Measurements from ENCODE around the gene EFHC2.
"Not testable (repeated sequence)": the region's sequence is repeated elsewhere in the genome, so short reads cannot be mapped to it uniquely, and the experiment has no call there.

Gene EFHC2

GRCh38 chrX:44291468-44292092, 51.9 kb downstream of the EFHC2 start:
- Histone ChIP-seq H3K27ac (ENCODE audit: low read depth, low read length) (no peak overlapping the region), H3K9ac (ENCODE audit: low read length) (no peak overlapping the region), H3K27me3 (ENCODE audit: control insufficient read depth in 1 of 2, insufficient read depth in 2 of 2, low read length in 2 of 2) (no peaks in the 10 kb centered on the region), H3K4me1 (ENCODE audit: insufficient read depth, low read length) (no peaks in the 10 kb centered on the region), H3K4me3 (ENCODE audit: low read depth in 1 of 2, low read length in 2 of 2) (no peak overlapping the region), H3K9me3 (ENCODE audit: low read length) (no peaks in the 10 kb centered on the region), H3K36me3 (ENCODE audit: insufficient read depth, low read length) (no peaks in the 10 kb centered on the region)

- Histone ChIP-seq H3K9me3 (ENCODE audit: low read length) (no peaks in the 10 kb centered on the region), H3K27me3 (ENCODE audit: control insufficient read depth in 1 of 2, insufficient read depth in 2 of 2, low read length in 2 of 2) (no peaks in the 10 kb centered on the region), H3K36me3 (ENCODE audit: insufficient read depth, low read length) (no peaks in the 10 kb centered on the region), H3K4me1 (ENCODE audit: insufficient read depth, low read length) (no peaks in the 10 kb centered on the region), H3K4me3 (ENCODE audit: low read depth in 1 of 2, low read length in 2 of 2) (no peak overlapping the region), H3K9ac (ENCODE audit: low read length) (no peak overlapping the region), H3K27ac (ENCODE audit: low read depth, low read length) (no peak overlapping the region)
Measured at GRCh38 chrX:44290718-44291117, 52.8 kb downstream of the EFHC2 start.

GRCh38 chrX:44282753-44283152, 60.7 kb downstream of the EFHC2 start:
- Histone ChIP-seq H3K27me3 (ENCODE audit: control insufficient read depth in 1 of 2, insufficient read depth in 2 of 2, low read length in 2 of 2) (no peaks in the 10 kb centered on the region), H3K4me3 (ENCODE audit: low read depth in 1 of 2, low read length in 2 of 2) (no peak overlapping the region), H3K4me1 (ENCODE audit: insufficient read depth, low read length) (no peaks in the 10 kb centered on the region), H3K27ac (ENCODE audit: low read depth, low read length) (no peak overlapping the region), H3K36me3 (ENCODE audit: insufficient read depth, low read length) (no peaks in the 10 kb centered on the region), H3K9ac (ENCODE audit: low read length) (no peak overlapping the region), H3K9me3 (ENCODE audit: low read length) (no peaks in the 10 kb centered on the region)

- Histone ChIP-seq H3K27me3 (ENCODE audit: control insufficient read depth in 1 of 2, insufficient read depth in 2 of 2, low read length in 2 of 2) (no peaks in the 10 kb centered on the region), H3K9me3 (ENCODE audit: low read length) (no peaks in the 10 kb centered on the region), H3K4me1 (ENCODE audit: insufficient read depth, low read length) (no peaks in the 10 kb centered on the region), H3K36me3 (ENCODE audit: insufficient read depth, low read length) (no peaks in the 10 kb centered on the region), H3K4me3 (ENCODE audit: low read depth in 1 of 2, low read length in 2 of 2) (no peak overlapping the region), H3K27ac (ENCODE audit: low read depth, low read length) (no peak overlapping the region), H3K9ac (ENCODE audit: low read length) (no peak overlapping the region)
Measured at GRCh38 chrX:44280116-44280515, 63.4 kb downstream of the EFHC2 start.

GRCh38 chrX:44274096-44274495, 69.4 kb downstream of the EFHC2 start:
- peaks cover 0 to 4% of the 10 kb centered on the region in 2 donors for H3K27me3 ChIP-seq (ENCODE audit: control insufficient read depth in 1 of 2, insufficient read depth in 2 of 2, low read length in 2 of 2)

GRCh38 chrX:44267861-44268260, 75.6 kb downstream of the EFHC2 start:
- H3K9ac ChIP-seq (ENCODE audit: low read length) = no peak overlapping the region
- no peaks in the 10 kb centered on the region for H3K9me3 ChIP-seq (ENCODE audit: low read length)
- peaks cover 0 to 4% of the 10 kb centered on the region in 2 donors for H3K27me3 ChIP-seq (ENCODE audit: control insufficient read depth in 1 of 2, insufficient read depth in 2 of 2, low read length in 2 of 2)
- no peak overlapping the region for H3K4me3 ChIP-seq (ENCODE audit: low read depth in 1 of 2, low read length in 2 of 2)
- no peak overlapping the region for H3K27ac ChIP-seq (ENCODE audit: low read depth, low read length)
- no peaks in the 10 kb centered on the region for H3K36me3 ChIP-seq (ENCODE audit: insufficient read depth, low read length)
- H3K4me1 ChIP-seq (ENCODE audit: insufficient read depth, low read length) = peaks cover 5% of the 10 kb centered on the region

More at GRCh38 chrX:44274096-44274495, 69.4 kb downstream of the EFHC2 start:
- Histone ChIP-seq H3K9me3 (ENCODE audit: low read length) (no peaks in the 10 kb centered on the region), H3K4me1 (ENCODE audit: insufficient read depth, low read length) (no peaks in the 10 kb centered on the region), H3K36me3 (ENCODE audit: insufficient read depth, low read length) (no peaks in the 10 kb centered on the region), H3K9ac (ENCODE audit: low read length) (no peak overlapping the region), H3K4me3 (ENCODE audit: low read depth in 1 of 2, low read length in 2 of 2) (no peak overlapping the region), H3K27ac (ENCODE audit: low read depth, low read length) (no peak overlapping the region)

GRCh38 chrX:44267116-44267515, 76.4 kb downstream of the EFHC2 start:
- Histone ChIP-seq H3K36me3 (ENCODE audit: insufficient read depth, low read length) (no peaks in the 10 kb centered on the region), H3K27me3 (ENCODE audit: control insufficient read depth in 1 of 2, insufficient read depth in 2 of 2, low read length in 2 of 2) (peaks cover 0 to 4% of the 10 kb centered on the region in 2 donors), H3K4me3 (ENCODE audit: low read depth in 1 of 2, low read length in 2 of 2) (no peak overlapping the region), H3K4me1 (ENCODE audit: insufficient read depth, low read length) (peaks cover 5% of the 10 kb centered on the region), H3K9ac (ENCODE audit: low read length) (no peak overlapping the region), H3K9me3 (ENCODE audit: low read length) (no peaks in the 10 kb centered on the region), H3K27ac (ENCODE audit: low read depth, low read length) (no peak overlapping the region)

- Histone ChIP-seq H3K27ac (ENCODE audit: low read depth, low read length) (no peak overlapping the region), H3K27me3 (ENCODE audit: control insufficient read depth in 1 of 2, insufficient read depth in 2 of 2, low read length in 2 of 2) (no peaks in the 10 kb centered on the region), H3K4me3 (ENCODE audit: low read depth in 1 of 2, low read length in 2 of 2) (no peak overlapping the region), H3K4me1 (ENCODE audit: insufficient read depth, low read length) (peaks cover 5% of the 10 kb centered on the region), H3K9me3 (ENCODE audit: low read length) (no peaks in the 10 kb centered on the region), H3K36me3 (ENCODE audit: insufficient read depth, low read length) (no peaks in the 10 kb centered on the region), H3K9ac (ENCODE audit: low read length) (no peak overlapping the region)
Measured at GRCh38 chrX:44265559-44265958, 77.9 kb downstream of the EFHC2 start.

- Histone ChIP-seq H3K36me3 (ENCODE audit: insufficient read depth, low read length) (no peaks in the 10 kb centered on the region), H3K27ac (ENCODE audit: low read depth, low read length) (no peak overlapping the region), H3K4me1 (ENCODE audit: insufficient read depth, low read length) (peaks cover 5% of the 10 kb centered on the region), H3K27me3 (ENCODE audit: control insufficient read depth in 1 of 2, insufficient read depth in 2 of 2, low read length in 2 of 2) (no peaks in the 10 kb centered on the region), H3K9me3 (ENCODE audit: low read length) (no peaks in the 10 kb centered on the region), H3K4me3 (ENCODE audit: low read depth in 1 of 2, low read length in 2 of 2) (no peak overlapping the region), H3K9ac (ENCODE audit: low read length) (no peak overlapping the region)
Measured at GRCh38 chrX:44264936-44265335, 78.5 kb downstream of the EFHC2 start.

GRCh38 chrX:44261286-44261685, 82.2 kb downstream of the EFHC2 start:
- H3K27ac ChIP-seq (ENCODE audit: low read depth, low read length) = no peak overlapping the region
- H3K4me3 ChIP-seq (ENCODE audit: low read depth in 1 of 2, low read length in 2 of 2) = no peak overlapping the region
- H3K36me3 ChIP-seq (ENCODE audit: insufficient read depth, low read length) = no peaks in the 10 kb centered on the region
- no peaks in the 10 kb centered on the region for H3K4me1 ChIP-seq (ENCODE audit: insufficient read depth, low read length)
- no peak overlapping the region for H3K9ac ChIP-seq (ENCODE audit: low read length)
- H3K27me3 ChIP-seq (ENCODE audit: control insufficient read depth in 1 of 2, insufficient read depth in 2 of 2, low read length in 2 of 2) = no peaks in the 10 kb centered on the region
- no peaks in the 10 kb centered on the region for H3K9me3 ChIP-seq (ENCODE audit: low read length)

GRCh38 chrX:44260609-44261008, 82.9 kb downstream of the EFHC2 start:
- Histone ChIP-seq H3K27ac (ENCODE audit: low read depth, low read length) (no peak overlapping the region), H3K4me3 (ENCODE audit: low read depth in 1 of 2, low read length in 2 of 2) (no peak overlapping the region), H3K27me3 (ENCODE audit: control insufficient read depth in 1 of 2, insufficient read depth in 2 of 2, low read length in 2 of 2) (no peaks in the 10 kb centered on the region), H3K9ac (ENCODE audit: low read length) (no peak overlapping the region), H3K4me1 (ENCODE audit: insufficient read depth, low read length) (no peaks in the 10 kb centered on the region), H3K9me3 (ENCODE audit: low read length) (no peaks in the 10 kb centered on the region), H3K36me3 (ENCODE audit: insufficient read depth, low read length) (no peaks in the 10 kb centered on the region)

GRCh38 chrX:44255742-44256141, 87.7 kb downstream of the EFHC2 start:
- H3K27ac ChIP-seq (ENCODE audit: low read depth, low read length); H3K4me3 ChIP-seq (ENCODE audit: low read depth in 1 of 2, low read length in 2 of 2); H3K27me3 ChIP-seq (ENCODE audit: control insufficient read depth in 1 of 2, insufficient read depth in 2 of 2, low read length in 2 of 2); H3K4me1 ChIP-seq (ENCODE audit: insufficient read depth, low read length); H3K9me3 ChIP-seq (ENCODE audit: low read length); H3K9ac ChIP-seq (ENCODE audit: low read length); H3K36me3 ChIP-seq (ENCODE audit: insufficient read depth, low read length): not testable (repeated sequence)

Measured in muscle layer of colon (tissue), 2 donors.